ENCODE data around the gene PRL.

DNA sequence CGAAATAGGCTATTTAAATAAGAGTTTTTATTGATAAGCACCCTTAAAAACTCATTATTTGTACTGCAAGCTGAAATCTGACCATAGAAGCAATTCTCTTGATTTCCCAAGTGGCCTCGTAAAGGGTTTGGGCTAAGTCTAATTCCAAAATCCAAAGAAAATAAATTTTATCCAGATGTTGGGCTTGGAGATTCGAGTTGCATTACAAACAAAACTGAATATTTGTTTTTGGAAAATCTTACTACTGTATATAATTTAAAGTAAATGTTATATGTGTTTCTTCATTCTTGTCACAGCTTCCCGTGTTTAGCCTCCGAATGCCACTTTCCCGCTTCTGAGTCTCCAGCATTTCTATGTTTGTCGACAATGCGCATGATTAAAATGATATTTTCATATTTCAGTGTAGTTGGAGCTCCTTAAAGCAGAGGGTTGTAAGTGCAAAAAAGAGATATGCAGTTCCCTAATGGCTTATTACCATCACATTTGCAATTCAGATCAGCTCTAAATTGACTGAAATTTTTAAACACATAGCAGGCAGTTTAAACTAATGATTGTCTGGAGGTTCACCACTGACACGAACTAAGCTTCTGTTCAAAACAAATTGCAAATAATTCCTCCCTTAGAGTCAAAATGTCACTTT lies 47.0 kb downstream of the PRL start:
- TF ChIP-seq EP300 (IDR thresholded peaks at IDR 0.05; ENCODE audit: low read depth in 2 of 2, low read length in 2 of 2) (no peak), EP300 (CRISPR knock-in tag; IDR thresholded peaks at IDR 0.05; ENCODE audit: borderline replicate concordance) (no peak), FOSL2 (CRISPR knock-in tag; IDR thresholded peaks at IDR 0.05) (no peak), TP53 (CRISPR knock-in tag; conservative IDR thresholded peaks at IDR 0.05) (no peak), KDM2A (CRISPR knock-in tag; IDR thresholded peaks at IDR 0.05; ENCODE audit: borderline replicate concordance, low read depth) (no peak), POLR2G (IDR thresholded peaks at IDR 0.05; ENCODE audit: low read depth, low read length) (no peak), POLR2AphosphoS5 (IDR thresholded peaks at IDR 0.05; ENCODE audit: low read depth, low read length) (no peak), BORCS8-MEF2B (CRISPR knock-in tag; IDR thresholded peaks at IDR 0.05) (no peak), NR2F1 (CRISPR knock-in tag; IDR thresholded peaks at IDR 0.05) (no peak), ZNF558 (CRISPR knock-in tag; IDR thresholded peaks at IDR 0.05; ENCODE audit: borderline replicate concordance) (no peak), ZFP41 (CRISPR knock-in tag; IDR thresholded peaks at IDR 0.05; ENCODE audit: borderline replicate concordance) (no peak), ZBTB49 (CRISPR knock-in tag; IDR thresholded peaks at IDR 0.05; ENCODE audit: borderline replicate concordance) (no peak), ZHX2 (IDR thresholded peaks at IDR 0.05; ENCODE audit: low read depth) (no peak), ZHX2 (CRISPR knock-in tag; IDR thresholded peaks at IDR 0.05; ENCODE audit: borderline replicate concordance) (no peak), ATF4 (CRISPR knock-in tag; IDR thresholded peaks at IDR 0.05) (no peak)
- TF ChIP-seq, protein P1, sequence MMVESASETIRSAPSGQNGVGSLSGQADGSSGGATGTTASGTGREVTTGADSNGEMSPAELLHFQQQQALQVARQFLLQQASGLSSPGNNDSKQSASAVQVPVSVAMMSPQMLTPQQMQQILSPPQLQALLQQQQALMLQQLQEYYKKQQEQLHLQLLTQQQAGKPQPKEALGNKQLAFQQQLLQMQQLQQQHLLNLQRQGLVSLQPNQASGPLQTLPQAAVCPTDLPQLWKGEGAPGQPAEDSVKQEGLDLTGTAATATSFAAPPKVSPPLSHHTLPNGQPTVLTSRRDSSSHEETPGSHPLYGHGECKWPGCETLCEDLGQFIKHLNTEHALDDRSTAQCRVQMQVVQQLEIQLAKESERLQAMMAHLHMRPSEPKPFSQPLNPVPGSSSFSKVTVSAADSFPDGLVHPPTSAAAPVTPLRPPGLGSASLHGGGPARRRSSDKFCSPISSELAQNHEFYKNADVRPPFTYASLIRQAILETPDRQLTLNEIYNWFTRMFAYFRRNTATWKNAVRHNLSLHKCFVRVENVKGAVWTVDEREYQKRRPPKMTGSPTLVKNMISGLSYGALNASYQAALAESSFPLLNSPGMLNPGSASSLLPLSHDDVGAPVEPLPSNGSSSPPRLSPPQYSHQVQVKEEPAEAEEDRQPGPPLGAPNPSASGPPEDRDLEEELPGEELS (CRISPR knock-in tag; IDR thresholded peaks at IDR 0.05) = no peak

Data from HepG2 (cell line).